ENCODE results near the gene KANSL1. TPM values are rescaled to one million over a fixed set of nuclear protein-coding genes. Genes with fewer than 3 reads are reported as not detected.

KANSL1 gene
- total and polyA plus RNA-seq, 4 donors: 16.2 to 189 (median 47.4) TPM

DNA sequence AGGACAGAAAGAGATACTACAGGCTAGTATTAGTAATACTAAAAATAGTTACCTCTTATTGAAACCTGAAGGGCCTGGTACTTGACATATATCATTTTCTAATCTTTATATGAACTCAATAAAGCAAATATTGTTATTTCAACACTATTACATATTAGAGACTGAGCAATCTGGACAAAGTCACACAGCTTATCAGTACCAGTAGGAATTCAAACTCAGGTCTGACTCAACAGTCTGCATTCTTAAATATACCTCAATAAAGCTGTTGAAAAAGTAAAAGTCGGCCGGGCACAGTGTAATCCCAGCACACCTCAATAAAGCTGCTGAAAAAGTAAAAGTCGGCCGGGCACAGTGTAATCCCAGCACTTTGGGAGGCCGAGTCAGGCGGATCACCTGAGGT, 67.4 kb downstream of the KANSL1 start:
- ATAC-seq (ENCODE audit: insufficient read depth, low FRiP score): no peak

DNA sequence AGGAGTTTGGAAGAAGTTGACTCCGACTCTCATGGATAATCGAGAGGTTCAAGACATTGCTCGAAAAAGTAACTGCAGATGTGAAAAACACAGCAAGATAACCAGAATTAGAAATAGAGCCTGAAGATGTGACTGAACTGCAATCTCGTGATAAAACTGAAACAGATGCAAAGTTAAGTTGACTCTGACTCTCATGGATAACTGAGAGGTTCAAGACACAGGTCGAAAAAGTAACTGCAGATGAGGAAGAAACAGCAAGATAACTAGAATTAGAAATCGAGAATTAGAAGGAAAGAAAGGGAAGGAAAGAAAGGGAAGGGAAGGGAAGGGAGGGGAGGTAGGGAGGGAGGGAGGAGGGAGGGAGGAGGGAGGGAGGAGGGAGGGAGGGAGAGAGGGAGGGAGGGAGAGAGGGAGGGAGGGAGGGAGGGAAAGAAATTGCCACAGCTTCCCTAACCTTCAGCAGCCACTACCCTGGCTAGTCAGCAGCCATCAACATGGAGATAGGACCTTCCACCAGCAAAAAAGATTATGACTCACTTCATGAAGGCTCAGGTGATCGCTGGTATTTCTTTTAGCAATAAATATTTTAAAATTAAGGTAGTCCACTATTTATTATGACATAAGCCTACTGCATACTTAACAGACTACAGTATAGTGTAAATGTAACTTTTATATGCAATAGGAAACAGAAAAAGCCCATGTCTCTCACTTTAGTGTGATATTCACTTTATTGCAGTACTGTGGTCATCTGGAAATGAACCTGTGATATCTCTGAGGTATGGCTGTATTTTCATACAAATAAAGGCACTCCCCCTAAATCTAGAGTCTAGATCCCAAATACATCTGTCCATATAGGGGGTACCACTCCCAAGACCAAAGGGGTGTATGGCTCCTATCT, 68.3 kb downstream of the KANSL1 start:
- Histone ChIP-seq H3K4me3 (no peak overlapping the region), H3K4me1 (ENCODE audit: control insufficient read depth in 5 of 5, insufficient read depth in 5 of 5, low read length in 5 of 5) (peaks cover 5 to 53% (median 13%) of the 10 kb centered on the region in 5 donors), H3K9me3 (ENCODE audit: control insufficient read depth in 4 of 4, insufficient read depth in 3 of 4, low read length in 3 of 4) (no peaks in the 10 kb centered on the region), H3K36me3 (ENCODE audit: control insufficient read depth in 4 of 4, insufficient read depth in 4 of 4, low read length in 4 of 4) (no peaks in the 10 kb centered on the region), H3K27me3 (ENCODE audit: control insufficient read depth in 3 of 3, insufficient read depth in 3 of 3, low read length in 2 of 3) (no peaks in the 10 kb centered on the region), H3K9ac (ENCODE audit: insufficient read depth in 1 of 2, low read length in 2 of 2) (no peak overlapping the region), H3K27ac (ENCODE audit: low read depth in 1 of 2, low read length in 1 of 2) (peak overlapping the region in 1 of 2 donors; percentile 36)
- TF ChIP-seq, protein P1, sequence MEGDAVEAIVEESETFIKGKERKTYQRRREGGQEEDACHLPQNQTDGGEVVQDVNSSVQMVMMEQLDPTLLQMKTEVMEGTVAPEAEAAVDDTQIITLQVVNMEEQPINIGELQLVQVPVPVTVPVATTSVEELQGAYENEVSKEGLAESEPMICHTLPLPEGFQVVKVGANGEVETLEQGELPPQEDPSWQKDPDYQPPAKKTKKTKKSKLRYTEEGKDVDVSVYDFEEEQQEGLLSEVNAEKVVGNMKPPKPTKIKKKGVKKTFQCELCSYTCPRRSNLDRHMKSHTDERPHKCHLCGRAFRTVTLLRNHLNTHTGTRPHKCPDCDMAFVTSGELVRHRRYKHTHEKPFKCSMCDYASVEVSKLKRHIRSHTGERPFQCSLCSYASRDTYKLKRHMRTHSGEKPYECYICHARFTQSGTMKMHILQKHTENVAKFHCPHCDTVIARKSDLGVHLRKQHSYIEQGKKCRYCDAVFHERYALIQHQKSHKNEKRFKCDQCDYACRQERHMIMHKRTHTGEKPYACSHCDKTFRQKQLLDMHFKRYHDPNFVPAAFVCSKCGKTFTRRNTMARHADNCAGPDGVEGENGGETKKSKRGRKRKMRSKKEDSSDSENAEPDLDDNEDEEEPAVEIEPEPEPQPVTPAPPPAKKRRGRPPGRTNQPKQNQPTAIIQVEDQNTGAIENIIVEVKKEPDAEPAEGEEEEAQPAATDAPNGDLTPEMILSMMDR (IDR thresholded peaks at IDR 0.05; ENCODE audit: control extremely low read depth, extremely low read depth): no peak
- no peak for DNase-seq
- WGBS, 2 donors: 81 to 89% methylated on average over 7 of the region's 7 CpGs
- no peak for ATAC-seq (ENCODE audit: insufficient read depth, low FRiP score)

More for the DNA sequence above, 67.4 kb downstream of the KANSL1 start:
- Histone ChIP-seq H3K27ac (ENCODE audit: low read depth in 1 of 2, low read length in 1 of 2) (peak overlapping the region in 1 of 2 donors; percentile 50), H3K9me3 (ENCODE audit: control insufficient read depth in 4 of 4, insufficient read depth in 3 of 4, low read length in 3 of 4) (no peaks in the 10 kb centered on the region), H3K4me3 (no peak overlapping the region), H3K27me3 (ENCODE audit: control insufficient read depth in 3 of 3, insufficient read depth in 3 of 3, low read length in 2 of 3) (no peaks in the 10 kb centered on the region), H3K4me1 (ENCODE audit: control insufficient read depth in 5 of 5, insufficient read depth in 5 of 5, low read length in 5 of 5) (peaks cover 8 to 60% (median 16%) of the 10 kb centered on the region in 5 donors), H3K9ac (ENCODE audit: insufficient read depth in 1 of 2, low read length in 2 of 2) (no peak overlapping the region), H3K36me3 (ENCODE audit: control insufficient read depth in 4 of 4, insufficient read depth in 4 of 4, low read length in 4 of 4) (no peaks in the 10 kb centered on the region)
- 92 to 95% methylated on average over 6 of the region's 6 CpGs for WGBS, 2 donors
- no peak for DNase-seq
- TF ChIP-seq, protein P1 (IDR thresholded peaks at IDR 0.05; ENCODE audit: control extremely low read depth, extremely low read depth): no peak

DNA sequence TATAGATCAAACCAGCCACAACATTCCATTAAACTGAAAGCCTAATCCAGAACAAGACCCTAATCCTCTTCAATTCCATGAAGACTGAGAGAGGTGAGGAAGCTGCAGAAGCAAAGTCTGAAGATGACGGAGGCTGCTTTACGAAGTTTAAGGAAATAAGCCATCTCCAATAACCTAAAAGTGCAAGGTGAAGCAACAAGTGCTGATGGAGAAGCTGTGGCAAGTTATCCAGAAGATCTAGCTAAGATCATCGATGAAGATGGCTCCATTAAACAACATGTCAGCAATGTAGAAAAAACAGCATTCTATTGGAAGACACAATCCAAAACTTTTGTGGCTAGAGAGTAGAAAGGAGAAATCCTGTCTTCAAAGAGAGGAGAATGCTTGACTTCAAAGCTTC, 69.6 kb downstream of the KANSL1 start:
- H3K36me3 ChIP-seq (ENCODE audit: control insufficient read depth in 4 of 4, insufficient read depth in 4 of 4, low read length in 4 of 4): no peaks in the 10 kb centered on the region
- H3K27me3 ChIP-seq (ENCODE audit: control insufficient read depth in 3 of 3, insufficient read depth in 3 of 3, low read length in 2 of 3): no peaks in the 10 kb centered on the region
- no peak for ATAC-seq (ENCODE audit: insufficient read depth, low FRiP score)
- no peak overlapping the region for H3K27ac ChIP-seq (ENCODE audit: low read depth in 1 of 2, low read length in 1 of 2)
- no peak for DNase-seq
- no peak overlapping the region for H3K4me3 ChIP-seq
- H3K9ac ChIP-seq (ENCODE audit: insufficient read depth in 1 of 2, low read length in 2 of 2): no peak overlapping the region
- H3K9me3 ChIP-seq (ENCODE audit: control insufficient read depth in 4 of 4, insufficient read depth in 3 of 4, low read length in 3 of 4): no peaks in the 10 kb centered on the region
- H3K4me1 ChIP-seq (ENCODE audit: control insufficient read depth in 5 of 5, insufficient read depth in 5 of 5, low read length in 5 of 5): peaks cover 4 to 43% (median 16%) of the 10 kb centered on the region in 5 donors
- 85 to 91% methylated on average over 3 of the region's 3 CpGs for WGBS, 2 donors
- TF ChIP-seq, protein P1 (IDR thresholded peaks at IDR 0.05; ENCODE audit: control extremely low read depth, extremely low read depth): no peak
